Measurements from ENCODE around the gene L3MBTL1.

L3MBTL1 gene

GRCh38 chr20:43506238-43506637, 1.3 kb upstream of the L3MBTL1 start:
- no peak overlapping the region for H3K4me3 ChIP-seq (ENCODE audit: control insufficient read depth, low read depth, low read length)
- DNase-seq (ENCODE audit: low read depth) = no peak
- TF ChIP-seq CTCF (conservative IDR thresholded peaks at IDR 0.05; ENCODE audit: control insufficient read depth, insufficient read depth, low read depth, low read length) = no peak

GRCh38 chr20:43508106-43508505, 609 bp downstream of the L3MBTL1 start:
- no peak for DNase-seq (ENCODE audit: low read depth)
- H3K4me3 ChIP-seq (ENCODE audit: control insufficient read depth, low read depth, low read length) = peak overlapping the region; percentile 52
- no peak for TF ChIP-seq CTCF (conservative IDR thresholded peaks at IDR 0.05; ENCODE audit: control insufficient read depth, insufficient read depth, low read depth, low read length)

- DNase-seq (ENCODE audit: low read depth) = no peak
- H3K4me3 ChIP-seq (ENCODE audit: control insufficient read depth, low read depth, low read length) = peak overlapping the region; percentile 52
- no peak for TF ChIP-seq CTCF (conservative IDR thresholded peaks at IDR 0.05; ENCODE audit: control insufficient read depth, insufficient read depth, low read depth, low read length)
Observed at GRCh38 chr20:43508604-43509040, 1.1 kb downstream of the L3MBTL1 start.

- H3K4me3 ChIP-seq (ENCODE audit: control insufficient read depth, low read depth, low read length) = no peak overlapping the region
- TF ChIP-seq CTCF (conservative IDR thresholded peaks at IDR 0.05; ENCODE audit: control insufficient read depth, insufficient read depth, low read depth, low read length) = no peak
- DNase-seq (ENCODE audit: low read depth) = no peak
Observed at GRCh38 chr20:43511879-43512278, 4.4 kb downstream of the L3MBTL1 start.

GRCh38 chr20:43513372-43513930, 6.0 kb downstream of the L3MBTL1 start:
- H3K4me3 ChIP-seq (ENCODE audit: control insufficient read depth, low read depth, low read length) = peak overlapping the region; percentile 62
- no peak for DNase-seq (ENCODE audit: low read depth)
- no peak for TF ChIP-seq CTCF (conservative IDR thresholded peaks at IDR 0.05; ENCODE audit: control insufficient read depth, insufficient read depth, low read depth, low read length)

- peak; percentile 97 for DNase-seq (ENCODE audit: low read depth)
- H3K4me3 ChIP-seq (ENCODE audit: control insufficient read depth, low read depth, low read length) = peak overlapping the region; percentile 62
- peak; percentile 18 for TF ChIP-seq CTCF (conservative IDR thresholded peaks at IDR 0.05; ENCODE audit: control insufficient read depth, insufficient read depth, low read depth, low read length)
Observed at GRCh38 chr20:43513931-43514647, 6.6 kb downstream of the L3MBTL1 start.
